NT2/D1 (cell line): ENCODE measurements around the gene SLCO4A1.

Source experiments
- DNase-seq: peaks from one replicate; pipeline ENCODE4 v3.0.0-alpha.2; 2011; ENCODE audit warnings: low read depth, low spot score
- H3K27me3 ChIP-seq: 2 replicates; pipeline ENCODE4 v1.6.0; 2011; ENCODE audit warnings: mild to moderate bottlenecking; ENCODE audit not compliant: insufficient read length, insufficient read depth
- H3K36me3 ChIP-seq: 2 replicates; pipeline ENCODE4 v1.6.1; 2011; ENCODE audit warnings: mild to moderate bottlenecking, low read length, mixed read lengths; ENCODE audit not compliant: insufficient read depth, insufficient read length
- H3K4me1 ChIP-seq: 2 replicates; pipeline ENCODE4 v1.5.1; 2011; ENCODE audit not compliant: insufficient read depth, insufficient read length
- H3K4me3 ChIP-seq: 2 replicates; pipeline ENCODE4 v1.5.1; 2011; ENCODE audit warnings: low read depth; ENCODE audit not compliant: insufficient read length
- H3K9ac ChIP-seq: 2 replicates; pipeline ENCODE4 v1.6.0; 2011; ENCODE audit warnings: low read depth; ENCODE audit not compliant: insufficient read length
- H3K9me3 ChIP-seq: 2 replicates; pipeline ENCODE4 v1.5.1; 2011; ENCODE audit warnings: mild to moderate bottlenecking, low read length; ENCODE audit not compliant: insufficient read depth
- SUZ12 ChIP-seq: IDR thresholded peaks from 2 replicates; pipeline ENCODE4 v1.6.1; 2011; ENCODE audit not compliant: insufficient read length, insufficient read depth; ENCODE audit errors: extremely low read depth
- YY1 ChIP-seq: IDR thresholded peaks from 2 replicates; pipeline ENCODE4 v1.6.1; 2011; ENCODE audit not compliant: insufficient read length, insufficient read depth
- ZNF274 ChIP-seq: IDR thresholded peaks from 2 replicates; pipeline ENCODE4 v1.6.1; 2011; ENCODE audit warnings: mild to moderate bottlenecking, low read depth, low read length

The SLCO4A1 gene

DNA sequence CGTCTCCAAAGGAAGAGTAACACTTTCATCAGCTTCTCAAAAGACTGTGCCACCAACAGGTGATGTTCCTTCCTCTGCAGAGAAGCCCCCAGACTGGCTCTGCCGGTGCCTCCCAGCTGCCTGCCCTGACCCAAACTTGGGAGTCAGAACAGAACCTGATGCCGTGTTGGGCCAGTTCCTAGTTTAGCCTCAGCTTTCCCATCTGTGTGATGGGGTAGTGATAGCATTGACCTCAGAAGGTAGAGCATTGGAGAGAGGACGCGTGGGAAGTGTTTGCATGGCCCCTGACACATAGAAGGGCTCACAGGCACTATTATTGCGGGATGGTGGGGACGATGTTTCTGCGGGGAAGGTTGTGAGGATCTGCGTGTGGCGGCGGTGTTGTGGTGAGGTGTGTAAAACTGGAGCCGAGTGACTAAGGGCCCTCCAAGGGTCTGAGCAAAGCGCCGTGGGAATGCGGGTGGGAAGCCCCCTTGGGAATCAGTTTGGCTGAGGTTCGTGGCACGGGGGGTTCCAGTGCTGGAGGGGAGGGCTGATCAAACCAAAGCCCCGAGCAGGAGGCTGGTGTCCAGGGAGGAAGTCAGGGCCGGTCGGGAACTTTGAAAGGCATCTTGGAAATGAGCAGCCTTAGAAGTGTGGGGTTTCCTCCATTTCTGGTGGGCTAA, 68.0 kb downstream of the SLCO4A1 start:
- Histone ChIP-seq H3K4me3 (no peak overlapping the region), H3K4me1 (peaks cover 11% of the 10 kb centered on the region), H3K9me3 (no peaks in the 10 kb centered on the region), H3K9ac (no peak overlapping the region), H3K27me3 (peaks cover 72% of the 10 kb centered on the region), H3K36me3 (no peaks in the 10 kb centered on the region)
- DNase-seq: no peak
- no peak for TF ChIP-seq YY1
- TF ChIP-seq ZNF274: no peak
- no peak for TF ChIP-seq SUZ12

DNA sequence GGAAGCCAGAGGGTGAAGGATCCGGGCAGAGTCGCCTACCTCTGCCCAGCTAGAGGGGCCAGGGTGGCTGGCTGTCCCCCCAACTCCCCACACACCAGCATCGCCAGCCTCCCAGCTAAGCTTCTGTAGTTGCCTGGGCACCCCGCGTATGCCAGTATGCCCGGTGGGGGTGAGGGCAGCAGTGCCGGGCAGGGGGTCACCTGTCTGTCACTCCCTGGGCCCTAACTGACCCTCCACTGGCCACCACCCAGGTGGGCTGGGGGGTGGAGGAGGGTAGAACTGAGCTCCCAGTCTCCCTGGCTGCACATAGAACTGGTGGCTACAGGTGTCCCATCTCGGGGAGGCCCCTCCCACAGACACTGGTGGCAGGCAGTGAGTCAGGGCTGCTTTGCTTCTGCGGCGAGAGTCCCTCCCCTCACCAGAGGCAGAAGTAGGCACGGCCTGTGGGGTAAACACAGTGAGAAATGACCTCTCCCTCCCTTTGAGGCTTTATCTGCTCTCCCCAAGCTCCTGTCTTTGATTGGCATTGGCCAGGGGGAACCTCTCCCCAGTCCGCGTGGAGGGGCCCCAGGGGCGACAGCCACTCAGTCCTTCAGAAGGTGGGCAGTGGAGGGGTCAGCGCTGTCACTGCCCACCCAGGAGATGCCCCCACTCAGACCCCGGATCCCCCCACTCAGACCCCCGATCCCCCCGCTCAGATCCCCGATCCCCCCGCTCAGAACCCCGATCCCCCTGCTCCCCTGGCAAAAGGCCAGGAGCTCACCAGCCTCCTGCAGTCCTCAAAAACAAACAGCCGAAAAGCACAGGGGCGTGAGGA, 68.8 kb downstream of the SLCO4A1 start:
- TF ChIP-seq SUZ12: no peak
- no peaks in the 10 kb centered on the region for H3K36me3 ChIP-seq
- H3K4me1 ChIP-seq: peaks cover 14% of the 10 kb centered on the region
- no peak overlapping the region for H3K9ac ChIP-seq
- H3K9me3 ChIP-seq: no peaks in the 10 kb centered on the region
- no peak overlapping the region for H3K4me3 ChIP-seq
- no peak for DNase-seq
- H3K27me3 ChIP-seq: peaks cover 65% of the 10 kb centered on the region

DNA sequence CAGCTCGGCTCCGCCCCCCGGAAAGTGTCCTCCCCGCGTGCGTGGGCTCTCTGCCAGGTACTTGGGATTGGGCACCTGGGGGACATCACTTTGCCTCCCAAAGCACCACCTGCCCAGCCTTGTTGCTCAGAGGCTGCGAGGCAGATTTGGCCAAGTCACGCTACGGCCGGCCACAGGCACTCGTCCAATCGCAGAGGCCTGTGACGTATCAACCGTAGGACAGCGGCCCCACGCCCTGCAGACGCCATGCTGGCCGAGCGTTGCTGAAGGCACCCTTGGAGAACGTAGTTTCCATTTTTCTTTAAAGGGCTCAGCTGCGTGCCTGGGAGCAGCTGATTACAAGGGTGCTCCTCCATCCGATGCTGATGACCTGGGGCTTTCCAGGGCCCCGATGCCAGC, 69.4 kb downstream of the SLCO4A1 start:
- peaks cover 64% of the 10 kb centered on the region for H3K27me3 ChIP-seq

DNA sequence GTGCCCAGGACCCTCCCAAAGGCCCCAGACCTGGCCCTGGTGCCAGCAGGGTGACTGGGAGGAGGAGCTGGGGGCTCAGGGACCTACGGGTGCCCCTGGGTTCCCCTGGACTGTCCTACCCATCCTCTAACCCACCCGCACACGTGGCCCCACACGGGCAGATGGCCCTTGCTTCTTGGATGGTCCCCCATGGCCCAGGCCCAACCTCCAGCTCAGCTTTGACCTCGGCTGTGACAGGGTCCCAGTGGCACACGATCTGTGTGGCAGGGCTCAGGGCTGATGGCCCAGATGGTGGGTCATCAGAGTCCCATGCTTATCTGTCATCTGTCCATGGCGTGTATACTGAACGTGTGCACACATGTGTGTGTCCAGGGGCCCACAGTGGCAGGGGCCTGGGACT, 70.3 kb downstream of the SLCO4A1 start:
- DNase-seq: no peak
- no peaks in the 10 kb centered on the region for H3K9me3 ChIP-seq
- no peak for TF ChIP-seq YY1
- peaks cover 13% of the 10 kb centered on the region for H3K4me1 ChIP-seq
- H3K36me3 ChIP-seq: no peaks in the 10 kb centered on the region
- no peak overlapping the region for H3K4me3 ChIP-seq
- H3K9ac ChIP-seq: no peak overlapping the region
- H3K27me3 ChIP-seq: peaks cover 57% of the 10 kb centered on the region

More for the DNA sequence above, 69.4 kb downstream of the SLCO4A1 start:
- Histone ChIP-seq H3K9me3 (no peaks in the 10 kb centered on the region), H3K4me1 (peaks cover 14% of the 10 kb centered on the region), H3K4me3 (no peak overlapping the region), H3K9ac (no peak overlapping the region), H3K36me3 (no peaks in the 10 kb centered on the region)
- no peak for TF ChIP-seq SUZ12
- no peak for TF ChIP-seq YY1
- no peak for TF ChIP-seq ZNF274
- no peak for DNase-seq

DNA sequence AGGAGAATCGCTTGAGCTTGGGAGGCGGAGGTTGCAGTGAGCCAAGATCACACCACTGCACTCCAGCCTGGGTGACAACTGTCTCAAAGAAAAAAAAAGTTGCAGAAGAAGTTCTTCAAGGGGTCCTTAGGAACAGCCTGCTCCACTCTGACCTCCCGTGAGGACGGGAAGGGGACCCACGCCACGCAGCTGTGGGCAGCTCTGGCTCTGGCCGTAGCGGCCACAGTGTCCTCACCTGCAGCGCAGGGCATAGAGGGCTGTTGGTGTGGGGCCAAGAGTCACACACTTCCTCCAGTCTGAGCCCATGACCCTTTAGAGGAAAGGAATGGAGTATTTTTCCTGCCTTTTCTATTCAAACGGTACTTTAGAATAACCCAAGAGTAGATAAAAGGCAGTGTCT, 71.7 kb downstream of the SLCO4A1 start:
- Histone ChIP-seq H3K4me3 (no peak overlapping the region), H3K27me3 (peaks cover 43% of the 10 kb centered on the region), H3K36me3 (no peaks in the 10 kb centered on the region), H3K9me3 (no peaks in the 10 kb centered on the region), H3K4me1 (peaks cover 7% of the 10 kb centered on the region), H3K9ac (no peak overlapping the region)
- no peak for DNase-seq
- TF ChIP-seq ZNF274: no peak
- TF ChIP-seq SUZ12: no peak
- TF ChIP-seq YY1: no peak

DNA sequence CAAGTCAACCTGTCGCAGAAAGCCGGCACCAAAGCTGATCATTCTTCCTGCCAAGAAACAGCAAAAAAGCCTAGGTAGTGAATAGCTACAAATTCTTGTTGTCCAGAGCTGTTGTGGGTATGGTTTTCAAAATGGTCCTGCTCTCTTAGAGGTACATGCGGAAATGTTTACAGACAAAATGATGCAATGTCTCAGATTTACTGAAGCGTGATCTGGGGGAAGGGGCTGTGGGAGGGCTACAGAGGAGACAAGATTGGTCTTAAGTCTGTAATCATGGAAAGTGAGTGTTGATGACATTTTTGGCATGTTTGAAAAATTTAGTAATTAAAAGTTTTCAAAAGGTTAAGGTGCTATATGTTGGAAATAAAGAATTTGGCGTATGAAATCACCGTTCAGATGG, 72.5 kb downstream of the SLCO4A1 start:
- H3K4me3 ChIP-seq: no peak overlapping the region
- H3K9ac ChIP-seq: no peak overlapping the region
- no peaks in the 10 kb centered on the region for H3K36me3 ChIP-seq
- peaks cover 3% of the 10 kb centered on the region for H3K4me1 ChIP-seq
- DNase-seq: no peak
- TF ChIP-seq YY1: no peak
- TF ChIP-seq ZNF274: no peak
- no peak for TF ChIP-seq SUZ12
- no peaks in the 10 kb centered on the region for H3K9me3 ChIP-seq
- H3K27me3 ChIP-seq: peaks cover 35% of the 10 kb centered on the region

DNA sequence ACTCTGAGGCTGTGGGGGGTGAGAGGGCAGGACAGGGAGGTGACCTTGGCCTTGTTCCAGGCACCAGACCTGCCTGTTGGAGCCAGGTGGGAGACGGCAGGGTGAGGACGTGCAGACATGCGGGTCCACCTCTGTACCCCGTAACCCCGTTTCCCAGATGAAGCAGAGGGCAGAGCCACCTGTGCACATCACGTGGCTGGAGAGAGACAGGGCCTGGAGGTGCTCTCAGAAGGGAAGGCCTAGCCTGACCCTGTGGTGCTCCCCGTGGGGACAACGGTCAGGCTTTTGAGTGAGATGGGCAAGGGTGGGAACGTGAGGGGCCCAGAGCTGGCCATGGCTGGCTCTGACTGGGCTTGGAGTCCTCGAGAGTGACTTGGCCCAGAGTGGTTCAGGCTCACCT, 72.9 kb downstream of the SLCO4A1 start:
- DNase-seq: no peak
- Histone ChIP-seq H3K36me3 (no peaks in the 10 kb centered on the region), H3K9ac (no peak overlapping the region), H3K9me3 (no peaks in the 10 kb centered on the region), H3K27me3 (peaks cover 31% of the 10 kb centered on the region), H3K4me3 (no peak overlapping the region), H3K4me1 (peaks cover 3% of the 10 kb centered on the region)
- TF ChIP-seq ZNF274: no peak
- no peak for TF ChIP-seq YY1
- TF ChIP-seq SUZ12: no peak
